GM23248 (cell line): ENCODE results near the gene TUBB3. TPM values are rescaled to one million over a fixed set of nuclear protein-coding genes. Genes with fewer than 3 reads are reported as not detected.

Source experiments
- DNase-seq: peaks from one replicate; pipeline ENCODE4 v3.0.0-alpha.2; 2015
- H2AFZ ChIP-seq: fragments of 200-600 bp; sonication (generic); 2 replicates; pipeline ENCODE4 v1.6.1; 2016; ENCODE audit warnings: antibody characterized with exemption
- H3F3A ChIP-seq: fragments of 200-600 bp; sonication (generic); 2 replicates; pipeline ENCODE4 v1.6.1; 2016; ENCODE audit warnings: mild to moderate bottlenecking, antibody characterized with exemption, mixed run types; ENCODE audit not compliant: insufficient read depth
- H3K27ac ChIP-seq: fragments of 200-600 bp; sonication (generic); 2 replicates; pipeline ENCODE4 v1.5.1; 2016; ENCODE audit warnings: mild to moderate bottlenecking
- H3K27me3 ChIP-seq: fragments of 200-600 bp; sonication (generic); replicated peaks from 2 replicates; pipeline ENCODE4 v1.6.1; 2016; ENCODE audit warnings: mild to moderate bottlenecking; ENCODE audit not compliant: insufficient read depth
- H3K36me3 ChIP-seq: fragments of 200-600 bp; sonication (generic); 2 replicates; pipeline ENCODE4 v1.6.1; 2016; ENCODE audit warnings: low read depth, mild to moderate bottlenecking
- H3K4me1 ChIP-seq: fragments of 200-600 bp; sonication (generic); 2 replicates; pipeline ENCODE4 v1.6.1; 2016; ENCODE audit warnings: mild to moderate bottlenecking; ENCODE audit not compliant: insufficient read depth
- H3K4me2 ChIP-seq: fragments of 200-600 bp; sonication (generic); one replicate; pipeline ENCODE4 v1.6.1; 2016; ENCODE audit warnings: mild to moderate bottlenecking; ENCODE audit not compliant: unreplicated experiment
- H3K4me3 ChIP-seq: fragments of 200-600 bp; sonication (generic); 2 replicates; pipeline ENCODE4 v1.5.1; 2016; ENCODE audit warnings: mild to moderate bottlenecking
- H3K79me2 ChIP-seq: fragments of 200-600 bp; sonication (generic); 2 replicates; pipeline ENCODE4 v1.6.1; 2016; ENCODE audit warnings: mild to moderate bottlenecking; ENCODE audit not compliant: insufficient read depth
- H3K9ac ChIP-seq: fragments of 200-600 bp; sonication (generic); 2 replicates; pipeline ENCODE4 v1.6.1; 2016; ENCODE audit warnings: mild to moderate bottlenecking
- H3K9me2 ChIP-seq: fragments of 200-600 bp; sonication (generic); 2 replicates; pipeline ENCODE4 v1.6.1; 2016; ENCODE audit warnings: mixed run types, mild to moderate bottlenecking, moderate library complexity; ENCODE audit not compliant: insufficient read depth
- H3K9me3 ChIP-seq: fragments of 200-600 bp; sonication (generic); one replicate; pipeline ENCODE4 v1.6.1; 2017; ENCODE audit warnings: low read depth
- H4K20me1 ChIP-seq: fragments of 200-600 bp; sonication (generic); 2 replicates; pipeline ENCODE4 v1.6.0; 2016; ENCODE audit not compliant: insufficient read depth
- EZH2 ChIP-seq: fragments of 200-600 bp; sonication (generic); IDR thresholded peaks from 2 replicates; pipeline ENCODE4 v1.6.1; 2018; ENCODE audit warnings: antibody characterized with exemption, mild to moderate bottlenecking; ENCODE audit not compliant: insufficient read depth, poor library complexity, severe bottlenecking
- EZH2phosphoT487 ChIP-seq: fragments of 200-600 bp; sonication (generic); IDR thresholded peaks from 2 replicates; pipeline ENCODE4 v1.6.1; 2018; ENCODE audit warnings: antibody characterized with exemption, moderate library complexity, mild to moderate bottlenecking, low read depth; ENCODE audit not compliant: insufficient read depth
- WGBS, 2 experiments: methylation state at CpG; one replicate each; pipeline ENCODE4 v1.1.6; 2015 to 2017; ENCODE audit warnings: low lambda C conversion rate in 2 of 2, low coverage in 1 of 2; ENCODE audit errors: missing lambda C conversion rate in 2 of 2; 5-methylcytosine and 5-hydroxymethylcytosine counted together
- in situ Hi-C: fragments of 300-500 bp; cut with MboI; formaldehyde crosslinking; loops from 2 replicates; pipeline ENCODE4 v1.15.0; 2020
- polyA plus RNA-seq: library from polyadenylated mRNA; unstranded; fragments of >200 nt; fragmentation: Nextera tagmentation; extraction: Ambion mirVana; gene quantifications from 2 replicates; pipeline ENCODE4 v1.2.1, GENCODE V29; 2016
- total RNA-seq: library from RNA; depleted of rRNA; stranded (reverse); fragments of >200 nt; shearing (Covaris generic); gene quantifications from 2 replicates; pipeline ENCODE4 v1.2.3, GENCODE V29; 2014

Gene TUBB3
- total and polyA plus RNA-seq, 2 experiments from 2014 or later, result 95.8 to 215 TPM

GRCh38 chr16:89890200-89890599 is 32.9 kb upstream of the TUBB3 start:
- TF ChIP-seq EZH2phosphoT487, result no peak
- TF ChIP-seq EZH2, result no peak
- H3K79me2 ChIP-seq, result peaks cover 84% of the 10 kb centered on the region

GRCh38 chr16:89890886-89891657 is 32.1 kb upstream of the TUBB3 start:
- DNase-seq, result no peak
- Histone ChIP-seq H3K9me2 (no peaks in the 10 kb centered on the region), H2AFZ (no peak overlapping the region), H3K4me2 (no peak overlapping the region), H3K27me3 (no peaks in the 10 kb centered on the region), H3K4me3 (no peak overlapping the region), H3K4me1 (no peaks in the 10 kb centered on the region), H3K27ac (no peak overlapping the region), H3K9me3 (no peaks in the 10 kb centered on the region), H3K36me3 (peaks cover 32% of the 10 kb centered on the region), H3K9ac (no peak overlapping the region), H3F3A (no peaks in the 10 kb centered on the region), H4K20me1 (no peaks in the 10 kb centered on the region), H3K79me2 (peaks cover 84% of the 10 kb centered on the region)
- in situ Hi-C loops, result no loop called here
- 91% methylated on average over 14 to 16 of the region's 16 CpGs for WGBS, 2 experiments
- TF ChIP-seq EZH2, result no peak
- no peak for TF ChIP-seq EZH2phosphoT487

More at GRCh38 chr16:89890200-89890599, 32.9 kb upstream of the TUBB3 start:
- no peaks in the 10 kb centered on the region for H4K20me1 ChIP-seq
- DNase-seq, result no peak
- in situ Hi-C loops, result no loop called here
- H3K4me3 ChIP-seq, result no peak overlapping the region
- H3K9ac ChIP-seq, result no peak overlapping the region
- H3K4me1 ChIP-seq, result no peaks in the 10 kb centered on the region
- no peaks in the 10 kb centered on the region for H3F3A ChIP-seq
- no peak overlapping the region for H3K27ac ChIP-seq
- H3K4me2 ChIP-seq, result no peak overlapping the region
- H3K9me3 ChIP-seq, result no peaks in the 10 kb centered on the region
- no peaks in the 10 kb centered on the region for H3K9me2 ChIP-seq
- peaks cover 32% of the 10 kb centered on the region for H3K36me3 ChIP-seq
- H2AFZ ChIP-seq, result no peak overlapping the region
- H3K27me3 ChIP-seq, result no peaks in the 10 kb centered on the region
- WGBS, 2 experiments, result 96 to 97% methylated on average over 9 of the region's 9 CpGs

- Histone ChIP-seq H4K20me1 (no peaks in the 10 kb centered on the region), H3K9ac (no peak overlapping the region), H3K36me3 (peaks cover 29% of the 10 kb centered on the region), H3K4me2 (no peak overlapping the region), H3K9me3 (no peaks in the 10 kb centered on the region), H3K27ac (no peak overlapping the region), H2AFZ (no peak overlapping the region), H3K27me3 (no peaks in the 10 kb centered on the region), H3K4me3 (no peak overlapping the region), H3F3A (no peaks in the 10 kb centered on the region), H3K4me1 (no peaks in the 10 kb centered on the region), H3K79me2 (peaks cover 77% of the 10 kb centered on the region), H3K9me2 (no peaks in the 10 kb centered on the region)
- no peak for TF ChIP-seq EZH2
- TF ChIP-seq EZH2phosphoT487, result no peak
- in situ Hi-C loops, result no loop called here
- no peak for DNase-seq
- WGBS, 2 experiments, result 95 to 96% methylated on average over 13 to 18 of the region's 18 CpGs
These were observed 31.0 kb upstream of the TUBB3 start for GRCh38 chr16:89892055-89892630.

GRCh38 chr16:89892635-89893034 is 30.5 kb upstream of the TUBB3 start:
- Histone ChIP-seq H3K36me3 (peaks cover 29% of the 10 kb centered on the region), H3K27ac (no peak overlapping the region), H3K4me1 (no peaks in the 10 kb centered on the region), H4K20me1 (no peaks in the 10 kb centered on the region), H3K79me2 (peaks cover 77% of the 10 kb centered on the region), H3K9me3 (no peaks in the 10 kb centered on the region), H3K4me3 (no peak overlapping the region), H3K9ac (no peak overlapping the region), H3K27me3 (no peaks in the 10 kb centered on the region), H2AFZ (no peak overlapping the region), H3K4me2 (no peak overlapping the region), H3K9me2 (no peaks in the 10 kb centered on the region), H3F3A (no peaks in the 10 kb centered on the region)
- in situ Hi-C loops, result no loop called here
- DNase-seq, result no peak
- TF ChIP-seq EZH2 (no peak), EZH2phosphoT487 (no peak)
- WGBS, 2 experiments, result 84 to 88% methylated on average over 9 of the region's 9 CpGs
